Bronchial epithelial cell (primary cell): ENCODE data around the gene CEP112. TPM values are rescaled to one million over a fixed set of nuclear protein-coding genes. Genes with fewer than 3 reads are reported as not detected.

Experiments
- DNase-seq: peaks from one replicate; pipeline ENCODE4 v3.0.0-alpha.2; 2010; ENCODE audit warnings: low read depth
- FAIRE-seq: peaks from 2 replicates; lab custom pipeline; 2011; peaks lifted over from hg19 to GRCh38; lab: Jason Lieb, UNC
- H3K27me3 ChIP-seq: 2 replicates; pipeline ENCODE4 v1.5.1; 2011; ENCODE audit warnings: low read length; ENCODE audit not compliant: control insufficient read depth, insufficient read depth
- H3K36me3 ChIP-seq: 2 replicates; pipeline ENCODE4 v1.5.1; 2011; ENCODE audit warnings: low read length; ENCODE audit not compliant: control insufficient read depth, insufficient read depth
- H3K4me3 ChIP-seq: 2 replicates; pipeline ENCODE4 v1.5.1; 2011; ENCODE audit warnings: mild to moderate bottlenecking, low read depth, low read length, control low read depth
- CTCF ChIP-seq: IDR thresholded peaks from 2 replicates; pipeline ENCODE4 v1.5.1; 2011; ENCODE audit warnings: mild to moderate bottlenecking, moderate library complexity, low read length, control low read depth, inconsistent platforms; ENCODE audit not compliant: insufficient read depth, severe bottlenecking
- total RNA-seq: library from RNA; depleted of rRNA; stranded (reverse); fragments of >200 nt; gene quantifications from 2 replicates; pipeline ENCODE4 v1.2.1, GENCODE V29; 2014

The CEP112 gene
- total RNA-seq, 1 donor from 2014 or later: 2.4 TPM

GRCh38 chr17:66172691-66173223 lies 19.2 kb downstream of the CEP112 start:
- no peaks in the 10 kb centered on the region for H3K36me3 ChIP-seq
- no peak for TF ChIP-seq CTCF
- no peaks in the 10 kb centered on the region for H3K27me3 ChIP-seq
- DNase-seq (no peak), FAIRE-seq (no peak)
- H3K4me3 ChIP-seq: no peak overlapping the region

GRCh38 chr17:66172144-66172543 lies 19.8 kb downstream of the CEP112 start:
- DNase-seq (no peak), FAIRE-seq (no peak)
- Histone ChIP-seq H3K27me3 (no peaks in the 10 kb centered on the region), H3K4me3 (no peak overlapping the region), H3K36me3 (no peaks in the 10 kb centered on the region)
- TF ChIP-seq CTCF: no peak

GRCh38 chr17:66171692-66172091 lies 20.2 kb downstream of the CEP112 start:
- Histone ChIP-seq H3K36me3 (no peaks in the 10 kb centered on the region), H3K27me3 (no peaks in the 10 kb centered on the region), H3K4me3 (no peak overlapping the region)
- FAIRE-seq (no peak), DNase-seq (no peak)
- TF ChIP-seq CTCF: no peak

- DNase-seq (no peak), FAIRE-seq (no peak)
- no peak for TF ChIP-seq CTCF
- H3K4me3 ChIP-seq: no peak overlapping the region
- no peaks in the 10 kb centered on the region for H3K27me3 ChIP-seq
- H3K36me3 ChIP-seq: no peaks in the 10 kb centered on the region
Observed at GRCh38 chr17:66171172-66171571, 20.8 kb downstream of the CEP112 start.

GRCh38 chr17:66169839-66170238 lies 22.1 kb downstream of the CEP112 start:
- Histone ChIP-seq H3K27me3 (no peaks in the 10 kb centered on the region), H3K36me3 (no peaks in the 10 kb centered on the region), H3K4me3 (no peak overlapping the region)
- TF ChIP-seq CTCF: no peak
- FAIRE-seq (no peak), DNase-seq (no peak)

GRCh38 chr17:66167189-66167815 lies 24.6 kb downstream of the CEP112 start:
- Histone ChIP-seq H3K36me3 (no peaks in the 10 kb centered on the region), H3K27me3 (no peaks in the 10 kb centered on the region), H3K4me3 (no peak overlapping the region)
- no peak for TF ChIP-seq CTCF
- DNase-seq (no peak), FAIRE-seq (no peak)
